Caki2 (cell line): ENCODE data around the gene FBXO38. TPM values are rescaled to one million over a fixed set of nuclear protein-coding genes. Genes with fewer than 3 reads are reported as not detected.
A peak's percentile ranks its signal among the peaks of the same experiment; 100 is the strongest.
"Not testable (repeated sequence)": the region's sequence is repeated elsewhere in the genome, so short reads cannot be mapped to it uniquely, and the experiment has no call there.

Source experiments
- DNase-seq: peaks from one replicate; pipeline ENCODE4 v3.0.0-alpha.2; 2015; ENCODE audit warnings: low read depth
- in situ Hi-C: cut with HindIII; loops from 2 replicates; pipeline ENCODE4 v1.10.0; 2016; ENCODE audit warnings: low sequenced_read_pairs, low pct_unique_long_range_greater_than_20kb, mixed read lengths
- total RNA-seq: library from RNA; depleted of rRNA; stranded (reverse); fragments of >200 nt; shearing (Covaris generic); gene quantifications from 2 replicates; pipeline ENCODE4 v1.2.3, GENCODE V29; 2014; ENCODE audit warnings: low replicate concordance

Gene FBXO38
- total RNA-seq, 1 experiment from 2014 or later = 25.7 TPM

DNA sequence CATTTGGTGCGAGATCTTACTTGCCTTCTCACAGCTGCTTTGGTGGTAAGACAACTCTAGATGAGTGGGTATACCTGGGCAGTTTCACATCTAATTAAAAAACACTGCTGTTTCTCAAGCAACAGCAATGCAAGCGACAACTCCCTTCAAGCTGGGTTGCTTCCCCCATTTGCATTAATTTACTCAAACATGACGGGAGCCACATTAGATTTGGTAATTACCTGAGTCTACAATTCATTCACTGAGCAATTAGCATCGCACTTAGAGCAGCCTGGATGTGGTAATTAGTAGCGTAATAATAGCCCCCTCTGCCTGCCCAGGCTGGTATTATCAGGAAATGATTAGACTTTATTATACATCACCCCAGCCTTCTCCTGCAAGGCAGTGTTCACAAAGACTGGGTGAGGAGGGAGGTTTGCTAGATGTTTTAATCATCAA lies 73.4 kb downstream of the FBXO38 start:
- in situ Hi-C loops = no loop called here
- DNase-seq = no peak

DNA sequence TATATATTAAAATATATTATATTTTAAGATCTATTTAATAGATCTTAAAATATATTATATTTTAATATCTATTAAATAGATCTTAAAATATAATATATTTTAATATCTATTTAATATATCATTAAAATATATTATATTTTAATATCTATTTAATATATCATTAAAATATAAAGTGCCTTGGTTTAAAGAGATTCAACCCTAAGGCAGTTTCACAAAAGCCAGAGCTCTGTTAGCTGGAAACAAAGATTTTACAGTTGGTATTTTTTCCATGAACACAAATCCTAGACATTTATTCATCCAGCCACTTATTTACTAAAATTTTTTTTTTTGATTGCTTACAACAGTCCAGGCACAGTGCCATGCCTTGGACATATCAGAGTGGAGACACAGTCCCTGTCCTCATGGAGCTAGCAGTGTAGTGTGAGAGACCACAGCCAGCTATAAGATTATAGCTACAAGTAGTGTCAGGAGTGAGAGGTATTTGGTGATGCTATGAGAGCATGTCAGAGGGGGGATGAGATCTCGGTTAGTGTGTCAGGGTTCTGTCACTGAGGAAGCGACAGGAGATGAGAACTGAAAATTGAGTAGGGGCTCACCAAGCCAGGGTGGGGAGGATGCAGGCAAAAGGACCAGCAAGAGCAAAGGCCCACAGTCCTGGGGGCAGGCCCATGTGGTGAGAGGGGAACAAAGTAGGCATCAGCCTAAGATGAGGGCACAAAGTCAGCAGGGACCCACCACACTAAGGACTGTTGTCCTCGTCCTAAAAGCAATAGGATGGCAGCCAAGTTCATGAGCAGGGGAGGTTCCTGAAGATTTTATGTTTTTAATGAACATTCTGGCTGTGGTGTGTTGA lies 74.5 kb downstream of the FBXO38 start:
- no peak for DNase-seq
- in situ Hi-C loops = no loop called here

DNA sequence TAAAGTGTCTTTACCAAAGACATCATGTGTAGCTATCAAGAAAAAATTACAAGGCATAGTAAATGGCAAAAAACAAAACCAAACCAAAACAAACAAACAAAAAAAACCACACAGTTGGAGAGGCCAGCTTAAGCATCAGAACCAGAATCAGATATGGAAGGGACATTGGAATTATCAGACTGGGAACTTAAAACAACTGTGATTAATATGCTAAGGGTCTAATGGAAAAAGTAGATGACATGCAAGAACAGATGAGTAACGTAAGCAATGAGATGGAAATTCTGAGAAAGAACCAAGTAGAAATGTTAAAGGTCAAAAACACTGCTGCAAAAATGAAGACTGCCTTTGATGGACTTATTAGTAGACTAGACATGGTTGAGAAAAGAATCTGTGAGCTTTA lies 75.9 kb downstream of the FBXO38 start:
- no peak for DNase-seq
- in situ Hi-C loops = no loop called here

DNA sequence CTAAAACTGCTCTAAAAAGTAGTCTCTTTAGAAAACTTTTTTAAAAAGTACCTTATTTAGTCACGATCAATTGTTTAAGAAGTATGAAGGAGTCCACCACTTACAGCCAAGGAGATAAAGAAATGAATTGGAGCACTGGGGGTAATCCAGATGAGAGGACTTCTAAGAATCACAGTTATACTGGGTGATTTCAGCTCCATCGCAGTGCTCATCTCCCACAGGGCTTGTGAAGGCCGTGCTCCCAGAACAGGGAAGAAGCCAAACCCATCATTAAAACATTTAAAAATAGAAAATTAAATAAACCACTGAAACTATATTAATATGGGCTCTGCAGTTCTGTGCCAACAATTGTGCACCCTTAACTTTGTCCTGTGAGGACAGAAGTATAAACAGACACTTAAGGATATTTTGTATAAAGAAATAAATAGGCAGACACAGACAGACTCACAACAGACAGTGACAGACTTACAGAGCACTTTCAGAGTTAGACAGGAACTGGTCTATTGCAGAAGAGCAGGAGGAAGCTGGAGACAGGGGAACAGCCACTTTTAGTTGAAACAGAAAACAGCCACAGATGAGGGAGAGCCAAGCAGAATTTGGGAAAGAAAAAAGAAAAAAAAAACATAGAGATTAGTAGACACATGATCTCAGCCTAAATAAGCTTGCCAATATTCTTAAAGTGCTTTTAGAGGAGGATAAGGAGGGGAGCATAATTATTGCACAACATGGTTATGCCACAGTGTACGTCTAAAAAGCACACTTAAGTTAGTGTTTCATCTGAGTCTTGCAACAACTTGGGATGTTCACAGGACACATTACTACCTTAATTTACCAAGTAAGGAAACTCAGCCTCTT lies 81.8 kb downstream of the FBXO38 start:
- DNase-seq = no peak
- in situ Hi-C loops = no loop called here

DNA sequence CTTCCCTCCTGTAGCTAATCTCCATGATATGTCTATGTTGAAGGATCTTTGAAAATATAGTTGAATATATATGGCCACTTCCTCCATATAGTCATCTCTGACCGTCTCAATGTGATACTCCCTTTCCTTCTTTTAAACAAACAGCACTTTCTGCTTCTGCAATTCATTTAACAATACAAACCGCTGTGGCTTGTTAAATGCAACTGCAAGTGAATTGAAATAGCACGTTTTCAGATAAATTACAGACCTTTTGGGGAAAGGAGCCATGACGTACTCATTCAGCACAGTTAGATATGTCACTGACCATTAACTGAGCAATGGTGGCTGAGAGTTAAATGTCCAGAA lies 82.5 kb downstream of the FBXO38 start:
- no peak for DNase-seq
- in situ Hi-C loops = no loop called here

DNA sequence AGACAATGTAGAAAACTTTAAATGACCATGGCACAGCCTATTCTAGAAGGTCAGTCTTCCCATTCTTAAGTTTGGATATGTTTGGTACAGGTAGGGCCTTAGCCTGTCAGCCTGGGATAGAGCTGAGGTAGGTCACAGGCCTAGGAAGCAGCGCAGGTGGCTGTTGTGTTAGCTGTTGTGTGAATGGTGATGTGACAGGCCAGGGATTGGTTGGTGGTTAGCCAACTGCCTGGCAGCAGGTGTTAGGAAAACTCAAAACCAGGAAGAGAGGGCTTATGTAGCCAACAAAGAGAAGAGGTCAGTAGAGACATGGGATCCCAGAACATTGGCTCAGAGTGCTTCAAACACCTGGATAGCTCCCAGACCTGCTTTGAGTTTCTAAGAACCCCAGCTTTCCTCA lies 84.2 kb downstream of the FBXO38 start:
- no peak for DNase-seq
- in situ Hi-C loops = no loop called here

DNA sequence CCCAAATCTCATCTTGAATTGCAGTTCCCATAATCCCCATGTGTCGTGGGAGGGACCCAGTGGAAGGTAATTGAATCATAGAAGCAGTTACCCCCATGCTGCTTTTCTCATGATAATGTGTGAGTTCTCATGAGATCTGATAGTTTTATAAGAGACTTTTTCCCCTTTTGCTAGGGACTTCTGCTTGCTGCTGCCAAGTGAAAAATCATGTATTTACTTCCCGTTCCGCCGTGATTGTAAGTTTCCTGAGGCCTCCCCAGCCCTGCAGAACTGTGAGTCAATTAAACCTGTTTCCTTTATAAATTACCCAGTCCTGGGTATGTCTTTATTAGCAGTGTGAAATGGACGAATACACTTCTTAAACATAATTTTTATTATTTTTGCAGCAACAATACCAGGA lies 85.0 kb downstream of the FBXO38 start:
- in situ Hi-C loops = not testable (repeated sequence)

DNA sequence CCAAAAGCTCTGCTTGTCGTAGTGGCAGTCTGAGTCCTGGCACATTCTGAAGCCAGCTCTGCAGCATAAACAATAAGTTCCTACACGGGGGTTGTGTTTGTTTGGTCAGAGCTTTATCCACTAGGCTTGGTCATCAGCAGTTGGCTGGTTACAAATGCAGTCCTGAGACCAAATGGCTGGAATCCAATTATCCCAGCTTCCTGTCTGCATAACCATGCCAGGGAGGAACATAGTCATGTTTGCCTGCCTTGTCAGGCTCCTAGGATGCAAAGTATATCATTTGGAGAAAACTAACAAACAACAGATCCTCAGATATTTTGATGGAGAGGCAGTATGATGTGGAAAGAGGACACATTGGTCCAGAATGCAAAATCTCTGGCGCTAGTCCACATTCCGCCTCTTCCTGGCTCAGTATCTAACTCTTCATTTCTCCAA lies 85.8 kb downstream of the FBXO38 start:
- in situ Hi-C loops = no loop called here
- no peak for DNase-seq

More for the DNA sequence above, 85.0 kb downstream of the FBXO38 start:
- not testable (repeated sequence) for DNase-seq

DNA sequence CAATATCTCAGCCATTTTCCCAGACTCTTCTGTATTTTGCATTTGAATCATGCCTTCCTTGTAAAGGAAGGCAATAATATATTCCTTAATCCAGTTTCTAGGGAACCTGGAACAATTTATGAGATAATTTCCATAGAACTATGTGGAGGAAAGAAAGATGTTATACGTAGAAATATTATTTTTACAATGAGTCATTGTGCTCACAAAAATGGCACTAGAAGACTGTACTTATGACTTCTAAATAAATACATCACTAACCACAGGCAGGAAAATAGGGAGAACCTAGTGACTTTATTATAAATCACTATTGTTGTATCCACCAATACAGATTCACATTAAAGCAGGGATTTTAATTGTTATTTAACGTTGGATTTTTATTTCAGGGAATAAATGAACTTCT lies 87.6 kb downstream of the FBXO38 start:
- in situ Hi-C loops = no loop called here

DNA sequence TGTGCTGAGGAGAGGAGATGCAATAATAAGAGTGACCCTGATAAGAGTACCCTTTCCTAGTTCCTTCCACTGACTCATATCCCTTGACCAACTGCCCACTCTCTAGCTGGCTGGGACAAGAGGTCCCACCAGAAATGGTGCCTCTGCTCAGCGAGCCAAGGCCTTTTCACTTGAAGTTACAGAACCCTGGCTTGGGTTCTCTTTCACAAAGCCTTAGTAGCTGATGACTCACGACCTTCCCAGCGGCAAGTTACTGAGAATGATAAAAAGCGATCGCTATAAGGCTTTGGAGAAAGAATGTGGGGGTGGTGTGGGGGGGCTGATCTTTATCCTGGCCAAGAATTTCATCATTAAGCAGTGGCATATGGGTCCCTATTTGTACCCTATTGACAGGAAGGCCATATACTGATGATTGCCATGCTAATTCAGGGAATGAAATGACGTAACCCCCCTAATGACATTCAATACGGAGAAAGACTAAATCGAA lies 90.3 kb downstream of the FBXO38 start:
- in situ Hi-C loops = no loop called here
- DNase-seq = no peak

More for the DNA sequence above, 87.6 kb downstream of the FBXO38 start:
- DNase-seq = no peak

DNA sequence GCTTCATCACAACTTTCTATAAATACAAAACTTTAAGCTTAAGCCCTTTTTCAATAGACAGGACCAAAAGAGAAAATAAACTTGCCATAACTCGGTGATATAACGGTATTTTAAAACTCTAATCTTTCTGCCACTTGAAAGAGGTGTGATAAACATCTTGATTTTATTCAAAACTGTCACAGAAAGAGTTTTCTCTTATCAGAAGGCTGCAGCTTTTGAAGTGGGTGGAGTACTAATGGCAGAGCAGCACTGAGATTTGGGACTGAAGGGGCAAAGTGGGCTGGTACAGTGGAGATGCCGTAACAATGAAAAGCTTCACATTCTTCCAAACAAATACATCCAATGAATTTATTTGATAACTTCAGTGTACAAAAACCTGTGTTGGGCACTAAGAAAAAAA lies 92.5 kb downstream of the FBXO38 start:
- in situ Hi-C loops = no loop called here
- no peak for DNase-seq

DNA sequence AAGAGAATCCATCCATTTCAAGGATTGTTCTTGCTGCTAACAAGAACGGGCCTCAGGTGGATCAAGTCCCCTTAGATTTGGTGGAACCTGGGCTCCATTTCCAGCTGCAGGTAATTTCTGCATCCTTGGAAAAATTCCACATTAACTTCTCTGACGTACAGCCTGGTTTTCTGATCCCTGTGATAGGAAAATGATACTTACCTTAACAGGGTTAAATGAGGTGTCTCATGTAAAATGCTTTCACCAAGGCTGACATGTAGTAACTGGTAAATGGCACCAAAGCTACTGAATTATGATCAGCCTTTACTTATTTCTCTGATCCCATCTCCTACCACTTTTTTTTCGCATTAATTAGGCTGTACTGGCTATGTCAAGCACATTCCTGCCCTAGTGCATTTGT lies 93.7 kb downstream of the FBXO38 start:
- in situ Hi-C loops = no loop called here
- no peak for DNase-seq

DNA sequence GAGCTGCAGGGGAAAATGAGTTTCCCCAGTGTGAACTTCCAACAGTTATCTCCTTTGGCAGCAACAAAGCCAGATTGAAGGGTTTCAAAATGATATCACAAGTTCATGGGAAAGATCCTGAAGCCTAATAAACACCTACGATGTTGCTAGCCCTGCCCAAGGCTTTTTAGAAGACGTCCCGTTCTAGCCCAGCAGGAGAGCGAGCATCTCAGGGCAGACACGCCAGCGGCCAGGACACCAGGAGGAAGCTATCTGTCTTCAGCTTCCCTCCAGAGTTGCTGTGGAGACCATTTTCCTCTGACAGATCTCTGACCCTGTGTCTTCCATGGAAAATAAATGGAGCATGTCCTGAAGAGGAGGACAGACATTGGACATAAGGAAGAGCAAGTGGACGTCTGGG lies 98.4 kb downstream of the FBXO38 start:
- in situ Hi-C loops = no loop called here
- no peak for DNase-seq

DNA sequence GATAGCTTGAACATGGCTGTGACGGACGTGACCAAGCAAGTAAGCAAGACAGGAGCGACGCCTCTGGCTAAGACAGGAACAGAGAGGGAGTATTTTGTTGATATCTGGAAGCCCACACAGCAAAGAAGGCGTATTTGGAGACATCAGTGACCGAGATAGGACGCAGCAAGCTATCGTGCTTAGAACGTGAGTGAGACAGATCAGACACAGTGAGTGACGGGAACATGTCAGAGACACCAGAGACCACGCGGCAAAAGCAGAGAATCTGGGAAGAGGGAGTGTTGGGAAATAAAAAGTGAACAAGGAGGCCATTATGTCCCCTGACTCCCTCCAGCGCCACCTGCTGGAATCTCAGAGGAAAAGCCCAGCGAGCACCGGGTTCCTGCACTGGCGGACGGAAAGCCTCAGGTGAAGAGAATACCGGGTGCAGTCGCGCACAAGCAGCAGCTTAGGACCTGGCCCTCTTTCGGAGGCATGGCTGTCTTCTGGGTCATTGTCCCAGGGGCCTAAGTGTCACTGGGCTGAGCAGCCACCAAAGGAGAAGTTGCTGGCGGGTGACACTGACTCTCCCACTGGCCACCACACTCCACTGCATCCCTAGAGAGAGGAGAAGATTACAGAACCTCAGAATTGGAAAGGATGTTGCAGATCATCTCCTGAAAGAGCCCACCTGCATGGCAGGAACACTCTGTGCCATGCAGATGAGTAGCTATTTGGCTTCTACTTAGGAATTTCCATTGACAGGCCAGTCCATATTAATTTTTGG lies 99.1 kb downstream of the FBXO38 start:
- in situ Hi-C loops = no loop called here
- peak; percentile 16 for DNase-seq

DNA sequence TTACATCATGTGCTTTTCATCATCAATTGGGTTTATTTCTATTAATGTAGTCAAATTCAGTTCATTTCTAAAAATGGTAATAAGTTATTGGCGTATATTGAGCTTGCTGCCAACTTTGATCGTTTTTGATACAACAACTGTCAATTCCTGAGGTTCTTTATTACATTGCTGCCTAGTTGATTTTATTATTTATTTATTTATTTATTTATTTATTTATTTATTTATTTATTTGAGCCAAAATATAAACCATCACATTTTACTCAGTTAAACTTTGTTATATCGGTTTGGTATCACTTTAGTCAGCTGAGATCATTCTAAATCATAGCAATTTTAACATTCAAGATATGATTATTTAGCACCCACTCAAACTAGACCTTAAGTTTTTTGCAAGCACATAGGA lies 100.0 kb downstream of the FBXO38 start:
- in situ Hi-C loops = no loop called here
- no peak for DNase-seq

DNA sequence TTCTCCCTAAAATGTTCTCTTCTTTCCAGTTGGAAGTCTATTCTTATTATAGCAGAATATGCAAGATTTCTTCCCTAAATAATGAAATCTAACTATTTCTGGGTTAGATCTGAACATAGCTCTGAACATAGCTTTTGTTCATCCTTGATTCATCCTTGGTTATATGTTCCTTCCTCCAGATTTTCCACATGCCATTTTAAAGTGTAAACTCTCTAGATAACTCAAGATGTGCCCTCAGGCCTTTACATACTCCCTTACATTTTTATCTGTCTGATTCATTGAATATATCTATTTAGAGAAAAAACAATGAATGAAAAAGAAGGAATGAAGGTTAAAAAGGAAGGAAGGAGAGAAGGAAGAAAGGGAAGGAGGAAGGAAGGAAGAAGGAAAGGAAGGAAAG lies 100.9 kb downstream of the FBXO38 start:
- in situ Hi-C loops = no loop called here
- no peak for DNase-seq

DNA sequence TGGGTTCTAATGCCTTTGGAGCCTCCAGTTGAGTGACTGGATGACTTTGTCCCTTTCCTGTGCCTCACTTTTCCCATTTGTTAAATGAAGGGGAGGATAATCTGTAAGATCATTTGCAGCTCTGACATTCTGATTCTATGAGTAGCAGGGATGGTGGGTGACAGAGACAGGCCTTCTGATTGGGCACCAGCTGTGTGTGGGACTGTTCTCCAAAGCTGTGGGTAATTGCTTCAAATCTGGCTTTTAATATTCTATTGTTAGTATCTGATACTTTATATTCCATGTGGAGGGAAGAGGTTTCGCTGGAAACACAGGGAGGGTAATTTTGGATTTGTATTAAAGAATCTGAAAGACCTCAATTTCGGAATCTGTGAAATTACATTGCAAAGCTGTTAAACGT lies 102.7 kb downstream of the FBXO38 start:
- in situ Hi-C loops = no loop called here
- no peak for DNase-seq

DNA sequence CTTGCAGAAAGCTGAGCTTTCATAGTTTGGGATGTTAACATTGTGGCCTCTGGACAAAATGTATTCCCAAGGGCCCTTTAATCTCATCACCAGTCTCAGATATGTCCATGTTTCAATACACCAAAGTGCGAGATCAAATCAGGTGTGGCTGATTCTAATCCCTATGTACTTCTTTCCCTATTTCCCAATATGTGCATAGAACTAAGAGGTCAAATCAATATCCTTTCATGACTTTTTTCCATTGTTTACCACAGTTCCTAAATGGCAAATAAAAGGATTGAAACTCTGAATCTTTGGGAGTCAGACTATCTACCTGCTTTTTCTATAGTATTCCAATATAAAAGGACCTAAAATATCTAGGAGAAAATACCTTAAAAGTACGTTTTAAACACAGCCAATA lies 105.0 kb downstream of the FBXO38 start:
- in situ Hi-C loops = no loop called here
- no peak for DNase-seq
